ENCODE results near the gene PRPF38B.

GRCh38 chr1:108750476-108751181 lies 58.5 kb downstream of the PRPF38B start:
- TF ChIP-seq, protein P1, sequence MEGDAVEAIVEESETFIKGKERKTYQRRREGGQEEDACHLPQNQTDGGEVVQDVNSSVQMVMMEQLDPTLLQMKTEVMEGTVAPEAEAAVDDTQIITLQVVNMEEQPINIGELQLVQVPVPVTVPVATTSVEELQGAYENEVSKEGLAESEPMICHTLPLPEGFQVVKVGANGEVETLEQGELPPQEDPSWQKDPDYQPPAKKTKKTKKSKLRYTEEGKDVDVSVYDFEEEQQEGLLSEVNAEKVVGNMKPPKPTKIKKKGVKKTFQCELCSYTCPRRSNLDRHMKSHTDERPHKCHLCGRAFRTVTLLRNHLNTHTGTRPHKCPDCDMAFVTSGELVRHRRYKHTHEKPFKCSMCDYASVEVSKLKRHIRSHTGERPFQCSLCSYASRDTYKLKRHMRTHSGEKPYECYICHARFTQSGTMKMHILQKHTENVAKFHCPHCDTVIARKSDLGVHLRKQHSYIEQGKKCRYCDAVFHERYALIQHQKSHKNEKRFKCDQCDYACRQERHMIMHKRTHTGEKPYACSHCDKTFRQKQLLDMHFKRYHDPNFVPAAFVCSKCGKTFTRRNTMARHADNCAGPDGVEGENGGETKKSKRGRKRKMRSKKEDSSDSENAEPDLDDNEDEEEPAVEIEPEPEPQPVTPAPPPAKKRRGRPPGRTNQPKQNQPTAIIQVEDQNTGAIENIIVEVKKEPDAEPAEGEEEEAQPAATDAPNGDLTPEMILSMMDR (IDR thresholded peaks at IDR 0.05), result no peak
- TF ChIP-seq POLR2A (IDR thresholded peaks at IDR 0.05) (no peak), POLR2AphosphoS5 (IDR thresholded peaks at IDR 0.05) (no peak), EP300 (IDR thresholded peaks at IDR 0.05) (no peak)
